SKM-1 treated with dmso at 0.1 percent for 144 hours (cell line): ENCODE data around the gene SEBOX.

Source experiments
- DNase-seq: peaks from one replicate; lab custom pipeline; 2025; ENCODE audit not compliant: unreplicated experiment; lab: John Stamatoyannopoulos, UW

SEBOX gene

GRCh38 chr17:28364665-28365363, at the start of gene SEBOX:
TSS of gene SEBOX (minus strand) at chr17:28365199. CDS start at chr17:28365151, 48 bp downstream.
- DNase-seq, result no peak

GRCh38 chr17:28413804-28414203, 48.8 kb upstream of the SEBOX start:
- DNase-seq, result no peak

GRCh38 chr17:28412099-28412498, 47.1 kb upstream of the SEBOX start:
- no peak for DNase-seq

GRCh38 chr17:28407974-28408306, 42.9 kb upstream of the SEBOX start:
- DNase-seq, result no peak

- DNase-seq, result no peak
Measured at GRCh38 chr17:28407130-28407973, 42.4 kb upstream of the SEBOX start.

- no peak for DNase-seq
Measured at GRCh38 chr17:28406473-28406814, 41.4 kb upstream of the SEBOX start.

- no peak for DNase-seq
Measured at GRCh38 chr17:28405632-28406472, 40.9 kb upstream of the SEBOX start, which contains the start of gene SLC46A1. TSS of gene SLC46A1 (minus strand) at chr17:28406212. CDS start at chr17:28406114, 98 bp downstream.

- no peak for DNase-seq
Measured at GRCh38 chr17:28404812-28405570, 40.0 kb upstream of the SEBOX start.

GRCh38 chr17:28404461-28404811, 39.4 kb upstream of the SEBOX start:
- no peak for DNase-seq

- DNase-seq, result no peak
Measured at GRCh38 chr17:28404007-28404406, 39.0 kb upstream of the SEBOX start.

GRCh38 chr17:28402844-28403243, 37.8 kb upstream of the SEBOX start:
- no peak for DNase-seq

- no peak for DNase-seq
Measured at GRCh38 chr17:28402224-28402630, 37.2 kb upstream of the SEBOX start.

- DNase-seq, result no peak
Measured at GRCh38 chr17:28399808-28400207, 34.8 kb upstream of the SEBOX start.

GRCh38 chr17:28398280-28398981, 33.4 kb upstream of the SEBOX start:
- no peak for DNase-seq

GRCh38 chr17:28397687-28398279, 32.8 kb upstream of the SEBOX start:
- no peak for DNase-seq

GRCh38 chr17:28397275-28397674, 32.3 kb upstream of the SEBOX start:
- DNase-seq, result no peak

- DNase-seq, result no peak
Measured at GRCh38 chr17:28396635-28397239, 31.7 kb upstream of the SEBOX start.

- DNase-seq, result no peak
Measured at GRCh38 chr17:28395968-28396367, 31.0 kb upstream of the SEBOX start.

GRCh38 chr17:28395426-28395825, 30.4 kb upstream of the SEBOX start:
- no peak for DNase-seq
